ENCODE measurements around the gene DUSP2. TPM values are rescaled to one million over a fixed set of nuclear protein-coding genes. Genes with fewer than 3 reads are reported as not detected.

The DUSP2 gene
- total RNA-seq, 2 experiments from 2014 or later = 311 to 313 TPM

- TF ChIP-seq, protein P1, sequence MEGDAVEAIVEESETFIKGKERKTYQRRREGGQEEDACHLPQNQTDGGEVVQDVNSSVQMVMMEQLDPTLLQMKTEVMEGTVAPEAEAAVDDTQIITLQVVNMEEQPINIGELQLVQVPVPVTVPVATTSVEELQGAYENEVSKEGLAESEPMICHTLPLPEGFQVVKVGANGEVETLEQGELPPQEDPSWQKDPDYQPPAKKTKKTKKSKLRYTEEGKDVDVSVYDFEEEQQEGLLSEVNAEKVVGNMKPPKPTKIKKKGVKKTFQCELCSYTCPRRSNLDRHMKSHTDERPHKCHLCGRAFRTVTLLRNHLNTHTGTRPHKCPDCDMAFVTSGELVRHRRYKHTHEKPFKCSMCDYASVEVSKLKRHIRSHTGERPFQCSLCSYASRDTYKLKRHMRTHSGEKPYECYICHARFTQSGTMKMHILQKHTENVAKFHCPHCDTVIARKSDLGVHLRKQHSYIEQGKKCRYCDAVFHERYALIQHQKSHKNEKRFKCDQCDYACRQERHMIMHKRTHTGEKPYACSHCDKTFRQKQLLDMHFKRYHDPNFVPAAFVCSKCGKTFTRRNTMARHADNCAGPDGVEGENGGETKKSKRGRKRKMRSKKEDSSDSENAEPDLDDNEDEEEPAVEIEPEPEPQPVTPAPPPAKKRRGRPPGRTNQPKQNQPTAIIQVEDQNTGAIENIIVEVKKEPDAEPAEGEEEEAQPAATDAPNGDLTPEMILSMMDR (IDR thresholded peaks at IDR 0.05) = no peak
- Mint-ChIP-seq H3K27me3 (peaks cover 32% of the 10 kb centered on the region), H3K36me3 (ENCODE audit: low read depth) (no peaks in the 10 kb centered on the region), H3K4me3 (peak overlapping the region; percentile 64), H3K27ac (no peak overlapping the region), H3K4me1 (ENCODE audit: low read depth) (peaks cover 22% of the 10 kb centered on the region), H3K9me3 (no peaks in the 10 kb centered on the region)
- ChIA-PET POLR2A (interaction anchor here (1.1 to 1.8 kb wide), 7 partner anchors 16 to 172 kb away, joined by 3 to 9 read pairs (median 4); no protein-coding TSS in a partner anchor), CTCF (interaction anchor here (0.7 to 9.3 kb wide), 31 partner anchors 9 to 184 kb away, joined by 3 to 94 read pairs (median 6); partner anchors contain the start of genes ASTL, CIAO1 and TMEM127)
- ATAC-seq (no peak), DNase-seq (peak; percentile 35)
- intact Hi-C loops (cut with micrococcal nuclease) = no loop called here
Observed at GRCh38 chr2:96117701-96118588, 27.3 kb downstream of the DUSP2 start.

GRCh38 chr2:96116879-96117533 lies 28.2 kb downstream of the DUSP2 start:
- no peaks in the 10 kb centered on the region for H3K9me3 Mint-ChIP-seq
- peaks cover 31% of the 10 kb centered on the region for H3K27me3 Mint-ChIP-seq
- H3K36me3 Mint-ChIP-seq (ENCODE audit: low read depth) = no peaks in the 10 kb centered on the region
- intact Hi-C loops (cut with micrococcal nuclease) = no loop called here
- TF ChIP-seq, protein P1 (IDR thresholded peaks at IDR 0.05) = peak; percentile 92
- H3K4me3 Mint-ChIP-seq = peak overlapping the region; percentile 64
- H3K27ac Mint-ChIP-seq = no peak overlapping the region
- DNase-seq (peak; percentile 64), ATAC-seq (peak; percentile 82)
- ChIA-PET POLR2A (interaction anchor here (0.7 to 1.8 kb wide), 7 partner anchors 16 to 124 kb away, joined by 3 to 11 read pairs (median 4); no protein-coding TSS in a partner anchor), CTCF (interaction anchor here (0.6 to 9.3 kb wide), 51 partner anchors 9 to 392 kb away, joined by 3 to 94 read pairs (median 5); partner anchors contain the start of genes ASTL, CIAO1, DUSP2 and TMEM127)
- peaks cover 22% of the 10 kb centered on the region for H3K4me1 Mint-ChIP-seq (ENCODE audit: low read depth)

GRCh38 chr2:96116424-96116878 lies 28.8 kb downstream of the DUSP2 start, which contains the start of gene ADRA2B:
Gene ADRA2B, minus strand, starts transcription at chr2:96116571. Its CDS starts 422 bp downstream, at chr2:96116149.
- Mint-ChIP-seq H3K4me3 (peak within 1 kb of the TSS; percentile 64), H3K4me1 (ENCODE audit: low read depth) (peaks cover 22% of the 10 kb centered on the region), H3K36me3 (ENCODE audit: low read depth) (no peaks in the 10 kb centered on the region), H3K9me3 (no peaks in the 10 kb centered on the region), H3K27me3 (peaks cover 27% of the 10 kb centered on the region), H3K27ac (no peak within 1 kb of the TSS)
- DNase-seq (peak; percentile 75), ATAC-seq (peak; percentile 60)
- intact Hi-C loops (cut with micrococcal nuclease) = no loop called here
- TF ChIP-seq, protein P1 (IDR thresholded peaks at IDR 0.05) = no peak
- POLR2A ChIA-PET = interaction anchor here (0.7 to 1.8 kb wide), 6 partner anchors 17 to 124 kb away, joined by 3 to 11 read pairs (median 4); no protein-coding TSS in a partner anchor
- CTCF ChIA-PET = interaction anchor here (0.6 to 9.3 kb wide), 49 partner anchors 8 to 393 kb away, joined by 3 to 94 read pairs (median 5); partner anchors contain the start of genes ASTL, CIAO1, DUSP2 and TMEM127

- no peak for DNase-seq
- TF ChIP-seq, protein P1 (IDR thresholded peaks at IDR 0.05) = no peak
- ATAC-seq = peak; percentile 1
- H3K27ac Mint-ChIP-seq = no peak overlapping the region
- peak overlapping the region; percentile 56 for H3K4me3 Mint-ChIP-seq
- no peaks in the 10 kb centered on the region for H3K36me3 Mint-ChIP-seq (ENCODE audit: low read depth)
- CTCF ChIA-PET = interaction anchor here (0.7 to 9.3 kb wide), 18 partner anchors 9 to 151 kb away, joined by 3 to 94 read pairs (median 10); partner anchors contain the start of genes ASTL, CIAO1 and TMEM127
- intact Hi-C loops (cut with micrococcal nuclease) = no loop called here
- H3K9me3 Mint-ChIP-seq = no peaks in the 10 kb centered on the region
- POLR2A ChIA-PET = interaction anchor here (1.0 to 1.8 kb wide), 2 partner anchors 27 to 93 kb away, joined by 4 to 11 read pairs; no protein-coding TSS in a partner anchor
- peaks cover 21% of the 10 kb centered on the region for H3K27me3 Mint-ChIP-seq
- peaks cover 20% of the 10 kb centered on the region for H3K4me1 Mint-ChIP-seq (ENCODE audit: low read depth)
Observed at GRCh38 chr2:96115631-96116423, 29.4 kb downstream of the DUSP2 start.

Measured in activated CD8-positive, alpha-beta T cell treated with anti-CD3 and anti-CD28 coated beads for 36 hours (primary cell).